GM12878 (cell line): ENCODE results near the gene RET.

Experiments used
- CTCF ChIP-seq, 3 experiments: IDR thresholded peaks in 2 of 3; conservative IDR thresholded peaks in 1 of 3; 2 replicates each; pipeline ENCODE4 v1.5.1; 2011; ENCODE audit warnings: low read depth in 3 of 3, low read length in 3 of 3, mild to moderate bottlenecking in 3 of 3, control low read depth in 2 of 3, moderate library complexity in 2 of 3, inconsistent platforms in 1 of 3, mixed read lengths in 1 of 3; ENCODE audit not compliant: control insufficient read depth in 2 of 3, insufficient read depth in 1 of 3; ENCODE audit errors: extremely low read depth in 1 of 3
- EP300 ChIP-seq, 2 experiments: fragments of 150-350 bp in 1 of 2; IDR thresholded peaks; 2 replicates each; pipeline ENCODE4 v1.6.1; 2011 to 2012; ENCODE audit warnings: low read depth in 2 of 2, low read length in 2 of 2, borderline replicate concordance in 1 of 2, improper control_type of control experiment in 1 of 2, inconsistent platforms in 1 of 2; ENCODE audit not compliant: control insufficient read depth in 1 of 2
- POLR2AphosphoS5 ChIP-seq: IDR thresholded peaks from 2 replicates; pipeline ENCODE4 v1.6.1; 2011; ENCODE audit warnings: mild to moderate bottlenecking, low read length, inconsistent platforms

DNA sequence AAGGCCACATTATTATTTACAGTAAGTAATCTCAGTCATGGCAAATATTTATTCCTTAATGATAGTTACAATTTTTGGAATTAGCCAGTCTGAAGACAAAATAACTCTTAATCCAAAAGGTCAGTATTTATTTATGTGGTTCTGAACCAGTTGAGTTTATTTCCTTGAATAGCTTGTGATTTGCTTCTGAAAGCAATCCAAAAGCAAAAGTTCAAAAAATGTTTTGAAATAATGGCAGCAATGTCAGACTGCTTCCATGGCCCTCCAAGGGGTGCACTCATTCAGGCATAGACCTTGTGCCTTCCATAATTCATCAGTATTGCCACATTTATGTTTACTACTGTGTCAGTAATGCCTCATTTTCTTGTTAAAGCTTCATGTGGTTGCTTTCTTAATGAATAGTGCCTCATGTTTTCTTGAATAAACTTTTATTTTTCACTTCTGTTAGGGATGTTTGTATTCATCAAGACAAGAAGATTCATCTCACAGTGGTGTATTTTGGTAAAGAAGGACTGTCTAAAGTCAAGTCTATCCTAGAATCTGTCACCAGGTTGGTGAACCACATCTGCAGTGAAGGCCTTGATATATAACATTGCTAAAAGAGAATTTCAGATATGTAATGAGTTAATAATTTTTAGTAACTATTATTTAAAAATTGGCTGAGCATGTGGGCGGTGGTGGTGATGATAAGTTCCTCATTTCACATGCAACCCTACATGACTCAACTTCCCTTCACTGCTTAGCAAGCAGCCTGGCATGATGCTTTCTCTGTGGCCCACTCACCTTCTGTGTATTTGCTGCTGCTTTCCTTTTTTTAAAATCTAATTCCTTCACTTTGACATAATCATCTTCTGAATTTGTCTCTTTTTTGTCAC lies 83.4 kb downstream of the RET start:
- TF ChIP-seq EP300 (IDR thresholded peaks at IDR 0.05; ENCODE audit: borderline replicate concordance in 1 of 2, control insufficient read depth in 1 of 2, low read depth in 2 of 2, low read length in 2 of 2) (no peak), CTCF (IDR thresholded peaks at IDR 0.05 in 2 of 3, conservative IDR thresholded peaks at IDR 0.05 in 1 of 3; ENCODE audit: control insufficient read depth in 2 of 3, extremely low read depth in 1 of 3, insufficient read depth in 1 of 3, low read depth in 3 of 3, low read length in 3 of 3) (no peak), POLR2AphosphoS5 (no peak)
